ENCODE results near the gene CDHR5.
"Not testable (repeated sequence)": the region's sequence is repeated elsewhere in the genome, so short reads cannot be mapped to it uniquely, and the experiment has no call there.

Gene CDHR5

GRCh38 chr11:624705-625635, at the start of gene CDHR5:
Gene CDHR5, minus strand, starts transcription at chr11:624955. Its CDS starts 53 bp downstream, at chr11:624902.
- DNase-seq: no peak

DNA sequence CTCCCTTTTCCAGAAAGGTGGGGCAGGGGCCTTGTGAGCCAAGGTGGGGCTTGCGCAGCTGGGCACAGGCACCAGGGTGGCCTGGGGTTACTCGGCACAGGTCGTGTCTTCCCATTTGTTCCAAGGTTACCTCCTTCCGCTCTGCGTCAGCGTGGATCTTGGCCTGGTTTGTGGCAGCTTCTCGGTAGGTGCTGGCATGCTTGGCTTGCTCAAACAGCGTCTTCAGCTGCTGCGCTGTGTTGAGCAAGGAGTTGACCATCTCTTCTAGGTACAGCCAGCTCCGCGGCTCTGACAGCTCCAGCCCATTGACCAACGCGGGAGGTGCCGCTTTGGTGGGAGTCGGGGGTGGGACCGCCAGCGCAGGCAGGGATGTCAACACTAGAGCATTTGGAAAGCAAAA, 49.7 kb upstream of the CDHR5 start:
- DNase-seq: no peak

DNA sequence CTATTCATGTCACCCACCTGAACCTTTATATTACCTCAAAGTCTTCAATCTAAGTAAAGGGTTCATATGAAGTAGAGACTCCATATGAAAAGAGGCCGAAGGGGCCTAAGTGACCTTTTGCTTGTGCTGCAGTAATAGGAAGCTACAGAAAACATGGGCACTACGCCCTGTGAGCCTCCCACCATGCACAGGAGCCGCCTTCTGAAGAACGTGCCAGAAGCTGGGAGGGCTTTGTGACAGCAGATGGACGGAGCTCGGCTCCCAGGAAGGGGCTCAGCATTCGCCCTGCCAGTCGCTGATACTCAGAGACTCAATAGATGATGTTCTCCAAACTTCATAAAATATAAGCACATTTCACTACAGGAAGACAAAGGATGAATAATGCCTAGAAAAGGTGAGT, 49.1 kb upstream of the CDHR5 start:
- no peak for DNase-seq

GRCh38 chr11:665704-666281, 41.0 kb upstream of the CDHR5 start:
- DNase-seq: no peak

- DNase-seq: no peak
Measured at GRCh38 chr11:665062-665703, 40.4 kb upstream of the CDHR5 start.

- no peak for DNase-seq
Measured at GRCh38 chr11:662689-663274, 38.0 kb upstream of the CDHR5 start.

DNA sequence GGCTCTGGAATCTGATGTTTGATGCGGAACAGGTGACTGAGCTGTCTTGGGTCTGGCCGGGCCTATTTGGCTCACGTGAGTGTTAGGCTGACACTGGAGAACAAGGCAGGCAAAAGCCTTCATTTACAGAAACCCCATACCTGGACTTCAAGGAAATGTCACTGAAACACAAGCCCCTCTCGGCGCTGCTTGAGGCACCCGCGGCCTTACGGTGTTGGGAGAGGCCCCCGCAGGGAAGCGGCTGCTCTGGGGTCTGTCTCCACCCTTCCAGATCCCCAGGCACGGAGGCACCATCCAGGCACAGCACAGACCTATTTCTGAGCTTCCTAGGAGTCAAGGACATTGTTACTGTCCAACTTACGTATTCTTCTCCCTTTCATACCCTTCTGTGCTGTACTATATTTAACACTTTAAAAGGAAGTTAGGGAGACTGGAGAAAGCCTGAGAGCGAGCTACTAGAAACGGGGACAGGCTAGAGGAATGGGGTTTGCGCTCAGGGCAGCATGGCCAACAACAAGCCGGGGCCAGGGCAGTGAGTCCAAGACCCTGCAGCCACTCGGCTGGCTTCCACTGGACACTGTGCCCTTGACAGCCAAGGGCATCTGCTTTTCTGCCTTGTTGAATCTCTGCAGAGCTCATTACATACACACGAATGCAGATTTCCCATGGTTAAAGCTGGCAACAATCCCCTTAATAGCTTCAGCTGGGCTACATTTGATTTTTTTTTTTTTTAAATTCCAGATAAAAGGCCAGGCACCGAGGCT, 36.1 kb upstream of the CDHR5 start:
- no peak for DNase-seq

GRCh38 chr11:660281-660680, 35.5 kb upstream of the CDHR5 start:
- no peak for DNase-seq

DNA sequence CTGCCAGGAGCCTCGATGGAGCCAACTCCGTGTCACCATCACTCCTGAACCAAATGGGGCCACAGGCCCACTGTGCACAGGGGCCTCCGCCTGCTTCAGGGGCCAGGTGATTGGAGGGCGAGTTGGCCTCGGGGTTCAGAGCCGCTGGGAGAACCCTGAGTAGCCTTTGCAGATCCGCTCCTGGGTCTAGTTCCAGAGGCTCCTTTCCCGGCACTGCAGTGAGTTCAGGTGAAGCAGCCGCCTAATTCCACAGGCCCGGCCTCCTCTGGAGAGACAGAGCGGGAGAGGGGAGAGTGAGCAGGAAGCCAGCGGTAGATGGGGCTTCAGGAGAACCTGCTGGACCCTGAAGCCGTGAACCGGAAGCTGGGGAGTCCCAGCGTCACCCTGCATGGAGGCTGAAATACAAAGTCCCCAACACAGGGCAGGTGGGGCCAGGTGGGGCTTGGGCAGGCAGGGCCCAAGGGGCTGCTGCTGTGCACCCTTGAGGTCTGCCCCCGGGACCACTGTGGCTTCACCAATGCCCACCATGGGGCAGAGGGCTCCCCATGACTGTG, 34.9 kb upstream of the CDHR5 start:
- DNase-seq: no peak

DNA sequence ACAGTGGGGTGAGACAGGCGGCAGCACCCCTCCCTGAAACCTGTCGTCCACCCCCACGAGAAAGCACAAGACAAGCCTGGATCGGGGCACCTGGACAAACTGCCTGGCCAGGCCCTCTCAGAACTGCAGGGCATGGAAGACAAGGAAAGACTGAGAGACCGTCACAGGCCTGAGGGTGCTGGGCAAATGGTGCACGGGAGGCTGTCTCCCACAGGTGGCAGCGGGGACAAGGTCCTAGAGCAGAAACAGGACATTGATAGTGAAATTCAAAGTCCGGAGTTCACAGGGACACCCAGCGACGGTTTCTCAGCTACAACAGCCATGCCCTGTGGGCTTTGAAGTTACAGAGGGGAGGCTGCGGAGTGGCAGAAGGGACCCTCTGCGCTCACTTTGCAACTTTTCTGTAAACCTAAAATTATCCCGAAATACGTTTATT, 33.0 kb upstream of the CDHR5 start:
- DNase-seq: no peak

DNA sequence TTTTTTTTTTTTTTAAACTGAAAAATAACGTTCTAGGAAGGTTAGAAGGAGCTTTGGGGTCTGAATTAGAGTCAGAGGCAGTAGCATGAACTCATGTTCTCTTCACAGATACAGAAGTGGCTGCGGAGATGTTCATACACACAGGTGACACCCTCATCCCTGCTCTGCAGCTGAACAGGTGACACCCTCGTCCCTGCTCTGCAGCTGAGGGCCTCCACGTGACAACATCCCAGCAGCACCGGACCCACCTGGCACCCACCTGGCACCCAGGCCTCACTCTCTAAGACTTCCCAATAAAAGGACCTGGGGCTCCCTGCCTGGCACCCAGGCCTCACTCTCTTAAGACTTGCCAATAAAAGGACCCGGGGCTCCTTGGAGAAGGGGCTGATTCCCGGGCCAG, 32.1 kb upstream of the CDHR5 start:
- DNase-seq: no peak

DNA sequence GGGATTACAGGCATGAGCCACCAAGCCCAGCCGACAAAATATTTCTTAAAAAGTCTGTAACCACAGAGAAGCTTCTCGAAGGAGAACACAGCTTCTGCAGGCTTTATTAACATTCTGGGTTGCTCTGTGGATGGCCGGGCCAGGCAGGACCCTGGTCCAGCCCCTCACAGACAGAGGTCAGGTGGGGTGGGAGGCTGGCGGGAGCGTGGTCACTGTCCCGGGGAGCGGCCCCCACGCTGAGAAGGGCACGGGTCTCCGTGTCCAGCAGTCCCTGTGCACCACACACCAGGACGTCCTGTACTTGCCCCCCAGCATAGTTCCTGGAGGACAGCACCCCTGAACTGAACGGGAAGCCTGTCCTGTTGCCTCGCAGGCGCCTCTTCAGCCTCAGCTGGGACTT, 31.7 kb upstream of the CDHR5 start:
- DNase-seq: no peak

DNA sequence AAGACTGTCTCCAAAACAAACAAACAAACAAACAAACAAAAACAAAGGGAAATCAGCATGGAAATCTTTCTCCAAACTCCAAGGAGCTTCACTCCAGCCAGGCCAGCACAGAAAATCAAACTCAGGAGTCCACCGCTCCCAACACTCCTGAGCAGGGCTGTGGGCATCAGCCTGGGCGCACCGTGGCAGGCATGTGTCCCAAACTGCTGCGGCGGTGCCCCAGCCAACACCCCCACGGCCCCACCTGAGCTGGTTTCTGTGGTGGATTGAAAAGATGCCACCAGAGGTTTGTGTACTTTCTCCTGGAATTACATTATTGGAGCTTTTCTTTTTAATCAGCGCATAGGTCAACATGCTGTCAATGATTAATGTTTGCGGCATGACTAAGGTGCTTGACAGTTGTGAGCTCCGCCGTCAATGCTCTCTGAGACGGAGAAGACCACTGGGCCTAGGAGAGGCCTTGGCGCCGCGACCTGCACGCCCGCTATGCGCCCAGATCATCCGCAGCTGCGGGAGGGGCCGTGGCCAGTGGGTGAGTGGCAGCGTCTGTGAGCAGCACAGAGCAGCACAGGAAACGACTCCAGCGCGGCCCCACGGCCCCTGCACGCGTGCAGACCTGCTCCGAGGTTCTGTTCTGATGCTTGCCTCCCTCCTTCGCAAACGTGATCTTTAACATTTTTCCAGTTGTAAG, 30.4 kb upstream of the CDHR5 start:
- DNase-seq: no peak

DNA sequence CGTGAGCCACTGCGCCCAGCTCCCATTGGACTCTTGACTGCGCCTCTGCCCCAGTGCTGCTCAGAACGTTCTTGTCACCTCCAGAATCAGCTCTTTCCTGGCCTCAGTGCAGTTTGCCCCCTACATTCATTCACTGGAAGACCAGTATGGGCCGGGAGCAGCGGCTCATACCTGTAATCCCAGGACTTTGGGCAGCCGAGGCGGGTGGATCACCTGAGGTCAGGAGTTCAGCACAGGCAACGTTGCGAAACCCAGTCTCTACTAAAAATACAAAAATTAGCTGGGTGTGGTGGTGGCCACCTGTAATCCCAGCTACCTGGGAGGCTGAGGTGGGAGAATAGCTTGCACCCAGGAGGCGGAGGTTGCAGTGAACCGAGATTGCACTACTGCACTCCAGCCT, 29.7 kb upstream of the CDHR5 start:
- not testable (repeated sequence) for DNase-seq

- DNase-seq: no peak
Measured at GRCh38 chr11:653837-654236, 29.1 kb upstream of the CDHR5 start.

DNA sequence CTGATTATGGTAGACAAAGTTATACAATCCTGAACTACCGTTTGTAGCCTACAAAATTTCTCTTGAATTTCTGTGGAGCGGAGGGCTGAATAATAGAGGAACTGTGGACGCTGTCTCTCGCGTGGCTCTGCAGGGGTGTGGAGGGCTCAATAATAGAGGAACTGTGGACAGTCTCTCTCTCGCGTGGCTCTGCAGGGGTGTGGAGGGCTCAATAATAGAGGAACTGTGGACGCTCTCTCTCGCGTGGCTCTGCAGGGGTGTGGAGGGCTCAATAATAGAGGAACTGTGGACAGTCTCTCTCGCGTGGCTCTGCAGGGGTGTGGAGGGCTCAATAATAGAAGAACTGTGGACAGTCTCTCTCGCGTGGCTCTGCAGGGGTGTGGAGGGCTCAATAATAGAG, 28.4 kb upstream of the CDHR5 start:
- DNase-seq: not testable (repeated sequence)

DNA sequence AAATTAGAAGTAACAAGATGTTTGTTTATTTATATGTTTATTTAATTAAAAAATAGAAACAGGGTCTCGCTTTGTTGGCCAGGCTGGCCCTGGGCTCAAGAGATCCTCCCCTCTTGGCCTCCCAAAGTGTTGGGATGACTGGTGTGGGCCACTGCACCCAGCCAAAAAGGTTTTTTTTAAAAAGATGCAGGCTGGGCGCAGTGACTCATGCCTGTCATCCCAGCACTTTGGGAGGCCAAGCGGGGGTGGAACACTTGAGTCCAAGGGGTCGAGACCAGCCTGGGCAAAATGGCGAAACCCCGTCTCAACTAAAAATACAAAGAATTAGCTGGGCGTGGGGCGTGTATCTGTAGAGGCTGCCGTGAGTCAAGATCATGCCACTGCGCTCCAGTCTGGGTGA, 25.7 kb upstream of the CDHR5 start:
- DNase-seq: no peak

DNA sequence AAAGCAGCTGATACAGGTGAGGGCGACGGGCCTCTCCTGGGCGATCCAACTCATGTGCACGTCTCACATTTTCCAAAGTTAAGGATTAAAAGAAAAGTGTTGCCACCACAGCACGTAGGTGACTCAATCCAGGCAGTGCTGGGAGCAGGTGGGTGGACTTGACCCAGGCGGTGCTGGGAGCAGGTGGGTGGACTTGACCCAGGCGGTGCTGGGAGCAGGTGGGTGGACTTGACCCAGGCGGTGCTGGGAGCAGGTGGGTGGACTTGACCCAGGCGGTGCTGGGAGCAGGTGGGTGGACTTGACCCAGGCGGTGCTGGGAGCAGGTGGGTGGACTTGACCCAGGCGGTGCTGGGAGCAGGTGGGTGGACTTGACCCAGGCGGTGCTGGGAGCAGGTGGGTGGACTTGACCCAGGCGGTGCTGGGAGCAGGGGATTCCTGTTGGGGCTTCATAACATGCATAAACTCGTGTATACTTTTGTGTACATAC, 23.0 kb upstream of the CDHR5 start:
- not testable (repeated sequence) for DNase-seq

GRCh38 chr11:646214-646613, 21.5 kb upstream of the CDHR5 start:
- no peak for DNase-seq

- no peak for DNase-seq
Measured at GRCh38 chr11:645536-645935, 20.8 kb upstream of the CDHR5 start.

Measured in NCI-H1436 treated with DMSO at 0.1 percent for 48 hours (cell line).